Kidney (tissue), 14 donors: ENCODE data around the gene ANO1. TPM values are rescaled to one million over a fixed set of nuclear protein-coding genes. Genes with fewer than 3 reads are reported as not detected.
"Not testable (repeated sequence)": the region's sequence is repeated elsewhere in the genome, so short reads cannot be mapped to it uniquely, and the experiment has no call there.

Source experiments
- DNase-seq, 5 donors: peaks; one replicate each; pipeline ENCODE4 v3.0.0-alpha.2; 2013 to 2020
- FAIRE-seq: peaks from 2 replicates; lab custom pipeline; 2012; peaks lifted over from hg19 to GRCh38; lab: Jason Lieb, UNC
- H3K27ac ChIP-seq, 2 donors: one replicate each; pipeline ENCODE4 v1.7.0; 2013; ENCODE audit warnings: low read depth in 2 of 2, low read length in 2 of 2, inconsistent platforms in 1 of 2
- H3K27me3 ChIP-seq: one replicate; pipeline ENCODE4 v1.7.1; 2013; ENCODE audit warnings: low read length, inconsistent platforms; ENCODE audit not compliant: control insufficient read depth, insufficient read depth
- H3K36me3 ChIP-seq, 3 donors: one replicate each; pipeline versions ENCODE4 v1.7.0 to v1.7.1; 2013; ENCODE audit warnings: low read length in 3 of 3, control low read depth in 1 of 3, inconsistent platforms in 1 of 3; ENCODE audit not compliant: insufficient read depth in 3 of 3, control insufficient read depth in 2 of 3
- H3K4me1 ChIP-seq, 3 donors: one replicate each; pipeline versions ENCODE4 v1.7.0 to v1.7.1; 2013; ENCODE audit warnings: low read length in 3 of 3, inconsistent platforms in 1 of 3, low read depth in 1 of 3; ENCODE audit not compliant: control insufficient read depth in 2 of 3, insufficient read depth in 2 of 3
- H3K4me3 ChIP-seq, 3 donors: one replicate each; pipeline versions ENCODE4 v1.7.0 to v1.8.1; 2013; ENCODE audit warnings: low read length in 3 of 3, control low read depth in 1 of 3, inconsistent platforms in 1 of 3
- H3K9ac ChIP-seq, 3 donors: one replicate each; pipeline versions ENCODE4 v1.7.0 to v1.7.1; 2013; ENCODE audit warnings: low read length in 3 of 3, control low read depth in 1 of 3, inconsistent platforms in 1 of 3
- H3K9me3 ChIP-seq, 3 donors: one replicate each; pipeline versions ENCODE4 v1.7.0 to v1.7.1; 2013; ENCODE audit warnings: low read length in 3 of 3, control low read depth in 1 of 3, inconsistent platforms in 1 of 3; ENCODE audit not compliant: control insufficient read depth in 2 of 3, insufficient read depth in 1 of 3
- CTCF ChIP-seq: IDR thresholded peaks from 3 replicates; pipeline ENCODE4 v1.5.1; 2012; ENCODE audit warnings: mild to moderate bottlenecking, moderate library complexity, borderline replicate concordance; ENCODE audit not compliant: insufficient read depth; ENCODE audit errors: extremely low read depth
- intact Hi-C: fragments of 100-400 bp; cut with DNase I; formaldehyde crosslinking; loops from one replicate; pipeline ENCODE4 v1.11.1; 2022
- polyA plus RNA-seq: library from polyadenylated mRNA; stranded (reverse); fragments of 350-450 nt; fragmentation: Illumina TruSeq; extraction: RNeasy Lipid Tissue Mini Kit (QIAGEN cat#74804); gene quantifications from one replicate; pipeline ENCODE4 v1.2.3, GENCODE V29; 2014; ENCODE audit warnings: low read depth, low replicate concordance; ENCODE audit not compliant: insufficient read depth
- total RNA-seq: library from RNA; stranded (reverse); fragmentation: NEBNext Ultra II Directional; extraction: Animal tissue kit (Norgen Biotek cat#: 25700); gene quantifications from one replicate; pipeline ENCODE4 v1.2.1, GENCODE V29; 2021
- donor health status: control.
- donor health status: control.
- donor health status: control.
- donor health status: control.
- donor health status: control.
- donor health status: DM: yes; HTN: yes; CAD: no.
- donor health status: Normal renal cell carcinoma (clear cell type).

Gene ANO1
- total and polyA plus RNA-seq, 2 donors from 2014 or later = 2.0 to 15.1 TPM

- H3K36me3 ChIP-seq = no peaks in the 10 kb centered on the region
- no peak for FAIRE-seq
- no peak overlapping the region for H3K9ac ChIP-seq
- H3K27ac ChIP-seq = no peak overlapping the region
- H3K27me3 ChIP-seq = no peaks in the 10 kb centered on the region
- intact Hi-C loops = no loop called here
- TF ChIP-seq CTCF = no peak
- H3K9me3 ChIP-seq = no peaks in the 10 kb centered on the region
- H3K4me3 ChIP-seq = no peak overlapping the region
- H3K4me1 ChIP-seq = peaks cover 3 to 18% (median 14%) of the 10 kb centered on the region in 3 donors
- DNase-seq = peak in 1 of 5 donors; percentile 16
Measured at GRCh38 chr11:70200212-70200844, 122.2 kb downstream of the ANO1 start.

DNA sequence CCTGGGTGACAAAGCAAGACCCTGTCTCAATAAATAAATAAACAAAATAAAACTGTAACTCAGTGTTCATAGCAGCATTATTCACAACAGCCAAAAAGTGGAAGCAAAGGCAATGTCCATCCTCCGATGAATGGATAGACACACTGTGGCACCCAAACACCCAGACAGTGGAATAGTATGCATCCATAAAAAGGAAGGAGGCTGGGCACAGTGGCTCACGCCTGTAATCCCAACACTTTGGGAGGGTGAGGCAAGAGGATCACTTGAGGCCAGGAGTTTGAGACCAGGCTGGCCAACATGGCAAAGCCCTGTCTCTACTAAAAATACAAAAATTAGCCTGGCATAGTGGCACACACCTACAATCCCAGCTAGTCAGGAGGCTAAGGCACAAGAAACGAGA, 122.9 kb downstream of the ANO1 start:
- H3K4me3 ChIP-seq, FAIRE-seq, H3K27me3 ChIP-seq, H3K9me3 ChIP-seq, H3K27ac ChIP-seq, intact Hi-C loops, H3K36me3 ChIP-seq, H3K9ac ChIP-seq: not testable (repeated sequence)
- peak in 1 of 5 donors; percentile 18 for DNase-seq
- H3K4me1 ChIP-seq = peaks cover 3 to 18% (median 14%) of the 10 kb centered on the region in 3 donors

- Histone ChIP-seq H3K27ac (peak overlapping the region in 1 of 2 donors; percentile 75), H3K9me3 (no peaks in the 10 kb centered on the region), H3K4me1 (peaks cover 3 to 26% (median 24%) of the 10 kb centered on the region in 3 donors), H3K9ac (peak overlapping the region; percentile 63 to 65 (median 65)), H3K36me3 (peaks cover 0 to 11% (median 6%) of the 10 kb centered on the region in 3 donors), H3K4me3 (peak overlapping the region; percentile 71 to 99 (median 97)), H3K27me3 (no peaks in the 10 kb centered on the region)
- FAIRE-seq (no peak), DNase-seq (peak in 1 of 5 donors; percentile 66)
- intact Hi-C loops = no loop called here
- TF ChIP-seq CTCF = no peak
Measured at GRCh38 chr11:70201882-70202861, 124.1 kb downstream of the ANO1 start.
